NCI-H82 (cell line): ENCODE data around the gene UQCRHL.
"Not testable (repeated sequence)": the region's sequence is repeated elsewhere in the genome, so short reads cannot be mapped to it uniquely, and the experiment has no call there.

Experiments used
- DNase-seq: peaks from one replicate; lab custom pipeline; 2025; lab: John Stamatoyannopoulos, UW

Gene UQCRHL

DNA sequence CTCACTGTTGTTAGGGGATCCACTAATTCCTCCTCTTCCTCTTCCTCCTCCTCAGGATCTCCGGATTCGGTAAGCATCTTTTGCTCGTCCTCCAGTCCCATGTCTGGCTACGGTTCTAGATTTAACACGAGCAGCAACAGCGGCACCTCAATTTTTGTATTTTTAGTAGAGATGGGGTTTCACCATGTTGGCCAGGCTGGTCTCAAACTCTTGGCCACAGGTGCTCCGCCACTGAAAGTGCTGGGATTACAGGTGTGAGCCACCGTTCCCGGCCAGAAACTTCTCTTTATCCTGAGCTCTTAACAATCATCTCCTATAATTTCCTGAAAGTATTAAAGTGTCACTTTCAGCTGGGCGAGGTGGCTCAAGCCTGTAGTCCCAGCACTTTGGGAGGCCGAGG lies at the start of gene UQCRHL:
Gene UQCRHL, minus strand, starts transcription at position 101 of the 400 bp plus-strand sequence. Its CDS starts 0 bp downstream, at position 101.
- not testable (repeated sequence) for DNase-seq

DNA sequence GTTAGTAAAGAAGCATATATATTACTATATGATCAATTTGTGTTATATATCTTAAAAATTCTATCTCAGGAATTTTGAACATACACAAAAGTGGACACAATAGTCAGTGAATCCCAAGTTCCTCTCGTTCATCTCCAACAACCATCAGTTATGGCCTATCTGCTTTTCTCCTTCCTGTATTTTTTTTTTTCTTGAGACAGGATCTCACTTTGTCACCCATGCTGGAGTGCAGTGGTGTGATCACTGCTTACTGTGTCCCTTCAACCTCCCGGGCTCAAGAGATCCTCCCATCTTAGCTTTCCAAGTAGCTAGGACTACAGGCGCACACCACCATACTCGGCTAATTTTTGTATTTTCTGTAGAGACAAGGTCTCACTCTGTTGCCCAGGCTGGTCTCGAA lies 49.4 kb upstream of the UQCRHL start:
- DNase-seq = no peak

- DNase-seq = no peak
These were observed 45.4 kb upstream of the UQCRHL start for GRCh38 chr1:15852828-15853302.

DNA sequence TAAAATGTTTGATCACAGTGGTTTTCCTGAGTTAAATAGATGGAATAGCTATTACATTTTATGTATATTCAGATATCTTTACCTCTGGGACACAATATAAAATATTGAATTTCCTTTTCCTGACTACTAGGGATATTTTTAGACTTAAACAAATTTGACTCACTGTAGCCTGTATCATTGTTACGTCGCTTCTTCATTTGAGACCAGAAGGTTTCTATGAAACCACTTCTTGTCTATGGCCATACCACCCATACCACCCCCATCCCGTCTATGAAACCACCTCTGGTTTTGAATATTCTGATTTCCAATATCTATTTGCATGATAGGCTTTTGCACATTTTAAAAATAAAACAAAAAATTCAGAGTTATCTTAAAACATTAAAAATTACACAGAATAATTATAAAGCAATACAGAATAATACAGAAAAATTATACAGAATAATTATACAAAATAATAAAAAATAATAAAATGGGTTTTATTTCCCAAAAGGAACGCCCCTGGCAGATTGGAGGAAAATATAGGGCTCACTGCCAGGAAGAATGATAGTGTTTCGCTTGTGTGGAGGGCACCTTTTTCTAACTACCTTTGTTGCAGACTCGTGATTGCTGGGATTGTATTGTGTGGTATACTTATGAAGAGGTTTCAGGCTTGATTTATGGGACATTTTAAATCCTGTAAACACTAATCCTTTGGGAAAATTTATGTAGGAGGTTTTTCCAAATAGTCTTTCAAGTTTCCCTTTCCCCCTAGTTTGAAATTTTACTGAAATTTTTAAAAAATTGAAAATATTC lies 44.8 kb upstream of the UQCRHL start:
- peak; percentile 59 for DNase-seq

GRCh38 chr1:15851210-15852035 lies 44.0 kb upstream of the UQCRHL start:
- DNase-seq = no peak

DNA sequence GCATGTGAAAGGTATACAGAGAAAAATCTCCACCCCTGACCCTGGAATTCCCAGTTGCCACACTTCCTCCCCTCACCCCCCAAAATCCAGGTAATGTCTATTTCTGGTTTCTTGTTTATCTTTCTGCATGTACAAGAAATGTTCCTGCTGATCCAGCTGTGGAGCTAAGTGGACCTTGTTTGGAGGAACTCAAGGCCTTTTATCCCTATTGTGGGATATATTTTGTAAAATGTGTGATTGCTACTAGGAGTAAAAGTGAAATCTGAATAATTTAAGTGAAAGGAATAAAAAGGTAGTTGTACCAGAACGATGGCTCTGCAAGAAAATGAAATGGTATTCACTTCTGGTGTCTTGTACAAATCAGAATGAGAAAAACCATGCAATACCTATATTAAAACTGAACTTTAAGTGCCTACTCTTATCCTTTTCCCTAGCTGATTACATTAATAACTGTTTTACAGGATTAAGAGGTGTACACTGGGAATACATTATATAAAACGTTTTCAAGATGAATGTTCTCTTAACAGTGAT lies 43.1 kb upstream of the UQCRHL start:
- peak; percentile 53 for DNase-seq

DNA sequence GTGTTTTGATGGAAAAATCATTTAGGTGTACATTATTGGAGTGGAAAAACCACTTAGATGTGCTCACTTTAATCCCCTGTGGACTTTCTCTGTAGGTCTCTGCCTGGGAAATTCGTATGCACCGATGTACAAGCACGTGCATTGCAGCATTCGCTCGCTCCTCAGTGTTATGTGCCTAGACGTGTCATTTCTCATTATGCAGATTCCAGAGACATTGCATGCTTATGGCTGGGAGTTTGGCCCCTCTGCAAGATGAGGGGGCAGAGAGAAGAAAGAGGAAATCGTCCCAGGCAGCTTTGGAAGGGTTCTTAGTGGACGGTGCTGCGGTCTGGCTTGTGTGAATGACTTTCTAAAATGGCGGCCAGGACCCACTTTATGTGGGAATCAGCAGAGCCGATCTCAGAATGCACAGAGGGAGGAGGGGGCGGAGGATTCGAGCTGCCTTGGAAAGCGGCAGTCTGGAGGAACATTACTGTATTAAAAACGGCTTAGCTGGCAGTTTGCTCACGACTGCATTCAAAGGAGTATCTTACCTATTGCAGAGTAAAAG lies 42.4 kb upstream of the UQCRHL start:
- peak; percentile 98 for DNase-seq

DNA sequence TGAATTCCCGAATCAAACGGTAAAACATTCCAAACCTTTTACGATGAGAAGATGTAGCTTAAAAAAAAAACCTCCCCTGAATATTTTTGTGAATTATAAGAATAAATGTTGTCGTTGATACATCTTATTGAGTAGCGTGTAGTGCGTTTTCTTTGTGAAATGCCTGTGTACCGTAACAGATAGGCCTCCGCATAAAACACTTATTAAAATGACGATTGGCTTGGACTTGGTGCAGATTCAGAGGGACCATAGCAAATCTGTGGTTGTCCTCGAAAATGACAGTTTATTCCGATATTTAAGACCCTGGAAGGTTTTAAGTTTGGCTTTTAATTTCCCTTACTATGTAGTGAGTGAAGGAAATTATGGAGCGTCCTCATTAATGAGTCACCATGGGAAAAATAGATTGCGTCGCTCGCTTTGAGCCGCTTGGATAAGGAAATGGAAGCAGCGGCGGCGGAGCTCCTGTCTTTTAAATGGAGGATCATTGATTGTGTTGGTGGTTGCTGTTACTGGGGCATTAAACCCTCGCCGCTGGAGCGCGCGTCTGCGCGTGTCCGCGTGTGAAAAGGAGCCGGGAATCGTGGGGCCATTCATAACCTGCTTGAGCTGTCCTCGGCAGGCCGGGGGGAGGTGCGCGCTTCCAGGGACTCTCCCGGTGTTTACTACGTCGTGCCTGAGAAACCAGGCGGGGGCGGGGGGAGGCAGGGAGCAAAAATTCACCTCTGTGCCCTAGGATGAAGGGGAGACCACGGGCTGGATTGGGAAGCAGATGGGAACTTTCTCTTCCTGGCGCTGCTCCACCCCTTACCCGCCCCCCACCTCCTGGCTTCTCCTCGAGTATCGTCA lies 41.7 kb upstream of the UQCRHL start:
- peak; percentile 98 for DNase-seq

DNA sequence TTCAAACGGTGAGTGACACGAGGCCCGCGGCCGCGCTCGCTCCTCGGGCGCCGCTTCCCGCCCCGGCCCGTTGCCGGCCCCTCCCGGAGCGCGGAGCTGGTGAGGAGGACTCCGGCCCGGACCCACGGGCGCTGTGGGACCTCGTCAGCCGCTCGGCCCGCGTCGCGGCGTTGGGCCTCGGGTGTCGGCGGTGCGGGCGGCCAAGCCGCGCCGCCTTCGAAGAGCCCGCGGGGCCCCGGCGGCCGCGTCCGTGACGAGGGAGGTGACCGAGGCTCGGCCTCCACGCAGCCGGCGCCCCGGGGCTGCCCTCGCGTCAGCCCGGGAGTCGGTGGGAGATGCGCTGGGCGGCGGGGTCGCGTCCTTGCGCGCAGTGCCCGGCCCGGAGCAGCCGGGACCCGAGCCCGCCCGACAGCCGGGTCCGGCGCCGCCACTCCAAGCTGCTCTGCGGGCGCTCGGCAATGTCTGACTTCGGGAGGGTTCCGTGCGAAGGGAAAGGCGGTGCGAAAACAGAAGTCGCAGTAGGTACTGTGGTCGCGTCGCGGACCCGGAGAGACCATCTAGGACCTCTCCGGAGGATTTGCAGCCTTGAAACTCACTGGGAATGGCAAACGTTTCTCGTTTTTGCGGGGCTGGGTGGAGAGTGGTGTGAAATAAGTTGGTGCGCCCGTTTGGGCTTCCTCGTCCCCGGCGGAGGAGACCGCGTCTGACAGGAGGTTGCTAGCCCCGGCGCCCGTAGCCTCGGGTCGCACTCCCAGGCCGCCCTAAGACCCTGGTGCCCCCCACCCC lies 40.9 kb upstream of the UQCRHL start:
- DNase-seq = peak; percentile 51

GRCh38 chr1:15847893-15848142 lies 40.4 kb upstream of the UQCRHL start:
- DNase-seq = peak; percentile 64

- peak; percentile 99 for DNase-seq
These were observed 39.8 kb upstream of the UQCRHL start, which contains the start of gene SPEN for GRCh38 chr1:15847100-15847892. TSS of gene SPEN (plus strand) at chr1:15847707. CDS start at chr1:15848068, 361 bp downstream.

DNA sequence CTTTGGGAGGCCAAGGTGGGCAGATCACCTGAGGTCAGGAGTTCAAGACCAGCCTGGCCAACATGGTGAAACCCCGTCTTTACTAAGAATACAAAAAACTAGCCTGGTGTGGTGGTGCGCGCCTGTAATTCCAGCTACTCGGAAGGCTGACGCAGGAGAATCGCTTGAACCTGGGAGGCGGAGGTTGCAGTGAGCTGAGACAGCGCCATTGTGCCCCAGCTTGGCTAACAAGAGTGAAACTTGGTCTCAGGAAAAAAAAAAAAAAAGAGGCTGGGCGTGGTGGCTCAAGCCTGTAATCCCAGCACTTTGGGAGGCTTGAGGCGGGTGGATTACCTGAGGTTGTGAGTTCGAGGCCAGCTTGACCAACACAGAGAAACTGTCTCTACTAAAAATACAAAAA lies 38.6 kb upstream of the UQCRHL start:
- not testable (repeated sequence) for DNase-seq

DNA sequence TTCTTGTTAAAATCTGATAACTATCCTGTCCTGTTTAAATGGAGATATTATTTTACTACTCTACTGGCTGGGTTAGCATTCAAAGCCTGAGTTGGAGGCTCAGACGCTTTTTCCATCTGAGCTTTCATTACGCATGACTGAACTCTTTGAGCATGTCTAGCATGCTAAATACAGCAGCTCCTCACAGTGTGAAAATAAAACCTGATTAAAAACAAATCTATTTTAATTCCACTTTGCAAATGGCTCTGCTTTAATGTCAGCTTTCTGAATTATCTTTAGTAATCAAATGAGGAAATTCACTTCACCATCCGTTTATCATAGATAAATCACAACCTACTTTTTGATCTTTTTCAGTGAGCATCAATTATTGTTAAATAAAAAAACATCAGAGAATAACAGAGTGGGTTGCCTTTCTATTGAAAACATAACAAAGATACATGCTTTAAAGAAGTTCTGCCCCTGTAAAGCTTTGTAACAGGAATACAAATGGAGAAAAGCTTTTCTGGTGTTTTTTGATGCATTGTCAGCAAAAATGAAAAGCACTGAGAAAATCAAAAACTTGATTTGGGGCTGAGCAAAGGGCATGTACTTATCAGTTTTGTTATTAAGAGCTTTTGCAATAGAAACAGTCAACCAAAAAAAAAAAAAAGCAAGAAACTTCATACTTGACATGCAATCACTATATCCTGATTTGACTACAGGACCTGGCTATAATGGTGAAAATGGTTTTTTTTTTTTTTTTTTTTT lies 36.5 kb upstream of the UQCRHL start:
- no peak for DNase-seq

- DNase-seq = peak; percentile 94
These were observed 31.3 kb upstream of the UQCRHL start for GRCh38 chr1:15838721-15839120.

GRCh38 chr1:15837931-15838330 lies 30.5 kb upstream of the UQCRHL start:
- DNase-seq = no peak

DNA sequence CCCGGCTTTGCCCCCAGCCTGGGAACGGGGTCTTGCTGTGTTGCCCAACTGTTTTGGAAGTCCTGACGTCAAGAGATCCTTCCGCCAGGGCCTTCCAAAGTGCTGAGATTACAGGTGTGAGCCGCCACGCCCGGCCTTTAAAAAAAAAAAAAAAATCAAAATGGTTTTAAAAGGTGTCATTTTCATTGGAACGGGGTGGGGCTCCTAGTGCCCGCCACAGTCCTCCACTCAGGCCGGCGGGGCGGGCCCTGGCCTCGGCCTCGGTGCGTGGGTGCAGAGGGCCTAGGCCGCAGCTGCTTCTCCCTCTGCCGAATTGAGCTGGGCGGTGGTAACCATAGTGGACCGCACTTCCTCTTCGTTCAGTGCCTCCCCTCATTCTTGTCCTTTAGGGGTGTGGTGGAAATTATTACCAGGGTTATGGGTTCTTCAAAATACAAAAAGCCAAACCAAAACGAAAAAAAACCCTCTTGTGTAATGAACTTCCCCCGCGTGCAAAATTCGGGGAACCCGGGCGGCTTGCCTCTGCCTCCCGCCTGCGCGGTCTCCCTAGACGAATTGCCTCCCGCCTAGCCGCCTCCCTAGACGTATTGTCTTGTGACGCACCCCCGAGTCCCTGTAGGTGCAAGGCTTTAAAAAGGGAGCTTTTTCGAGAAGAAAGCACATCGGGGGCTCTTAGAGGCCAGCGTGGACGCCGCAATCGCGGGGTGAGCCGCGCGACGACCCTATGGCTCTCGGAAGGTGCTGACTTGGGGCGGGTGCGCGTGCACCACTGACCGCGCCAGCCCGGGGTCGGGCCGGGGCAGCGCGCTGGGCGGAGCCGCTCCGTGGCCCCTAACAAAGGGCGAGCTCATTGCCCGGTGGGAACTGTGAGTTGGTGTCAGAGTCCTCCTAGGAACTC lies 29.6 kb upstream of the UQCRHL start:
- DNase-seq = no peak

DNA sequence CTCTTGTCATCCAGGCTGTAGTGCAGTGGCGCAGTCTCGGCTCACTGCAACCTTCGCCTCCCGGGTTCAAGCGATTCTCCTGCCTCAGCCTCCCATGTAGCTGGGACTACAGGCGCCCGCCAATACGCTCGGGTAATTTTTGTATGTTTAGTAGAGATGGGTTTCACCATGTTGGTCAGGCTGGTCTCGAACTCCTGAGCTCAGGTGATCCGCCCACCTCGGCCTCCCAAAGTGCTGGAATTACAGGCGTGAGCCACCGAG lies 29.0 kb upstream of the UQCRHL start:
- not testable (repeated sequence) for DNase-seq

- peak; percentile 100 for DNase-seq
These were observed 28.5 kb upstream of the UQCRHL start for GRCh38 chr1:15835741-15836510.
